HL-60 (cell line): ENCODE measurements around the gene TMEFF1.

Source experiments
- GABPA ChIP-seq: IDR thresholded peaks from 2 replicates; pipeline ENCODE4 v1.6.1; 2012; ENCODE audit warnings: low read depth
- POLR2AphosphoS5 ChIP-seq: IDR thresholded peaks from 2 replicates; pipeline ENCODE4 v1.6.1; 2012; ENCODE audit warnings: low read depth
- TF ChIP-seq, protein P1 (sequence below): IDR thresholded peaks from one replicate; pipeline ENCODE4 v1.5.1; 2011; ENCODE audit warnings: low read length, control low read depth, inconsistent platforms; ENCODE audit not compliant: insufficient read depth
- TF ChIP-seq, protein P2 (sequence below): IDR thresholded peaks from 2 replicates; pipeline ENCODE4 v1.6.1; 2012; ENCODE audit warnings: low read depth; ENCODE audit not compliant: insufficient replicate concordance

DNA sequence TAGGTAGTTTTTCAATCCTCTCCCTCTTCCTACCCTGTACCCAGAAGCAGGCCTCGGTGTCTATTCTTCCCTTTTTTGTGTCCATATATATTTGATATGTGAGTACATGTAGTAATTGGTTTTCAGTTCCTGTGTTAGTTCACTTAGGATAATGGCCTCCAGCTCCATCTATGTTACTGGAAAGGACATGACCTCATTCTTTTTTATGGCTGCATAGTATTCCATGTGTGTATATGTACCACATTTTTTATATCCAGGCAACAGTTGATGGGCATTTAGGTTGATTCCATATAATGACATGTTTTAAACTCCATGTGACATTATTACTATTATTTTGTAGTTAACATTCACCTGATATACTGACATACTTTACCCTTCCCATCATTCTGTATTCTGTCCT lies 154.0 kb downstream of the TMEFF1 start:
- TF ChIP-seq, protein P1, sequence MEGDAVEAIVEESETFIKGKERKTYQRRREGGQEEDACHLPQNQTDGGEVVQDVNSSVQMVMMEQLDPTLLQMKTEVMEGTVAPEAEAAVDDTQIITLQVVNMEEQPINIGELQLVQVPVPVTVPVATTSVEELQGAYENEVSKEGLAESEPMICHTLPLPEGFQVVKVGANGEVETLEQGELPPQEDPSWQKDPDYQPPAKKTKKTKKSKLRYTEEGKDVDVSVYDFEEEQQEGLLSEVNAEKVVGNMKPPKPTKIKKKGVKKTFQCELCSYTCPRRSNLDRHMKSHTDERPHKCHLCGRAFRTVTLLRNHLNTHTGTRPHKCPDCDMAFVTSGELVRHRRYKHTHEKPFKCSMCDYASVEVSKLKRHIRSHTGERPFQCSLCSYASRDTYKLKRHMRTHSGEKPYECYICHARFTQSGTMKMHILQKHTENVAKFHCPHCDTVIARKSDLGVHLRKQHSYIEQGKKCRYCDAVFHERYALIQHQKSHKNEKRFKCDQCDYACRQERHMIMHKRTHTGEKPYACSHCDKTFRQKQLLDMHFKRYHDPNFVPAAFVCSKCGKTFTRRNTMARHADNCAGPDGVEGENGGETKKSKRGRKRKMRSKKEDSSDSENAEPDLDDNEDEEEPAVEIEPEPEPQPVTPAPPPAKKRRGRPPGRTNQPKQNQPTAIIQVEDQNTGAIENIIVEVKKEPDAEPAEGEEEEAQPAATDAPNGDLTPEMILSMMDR, result no peak
- TF ChIP-seq GABPA, result no peak
- TF ChIP-seq, protein P2, sequence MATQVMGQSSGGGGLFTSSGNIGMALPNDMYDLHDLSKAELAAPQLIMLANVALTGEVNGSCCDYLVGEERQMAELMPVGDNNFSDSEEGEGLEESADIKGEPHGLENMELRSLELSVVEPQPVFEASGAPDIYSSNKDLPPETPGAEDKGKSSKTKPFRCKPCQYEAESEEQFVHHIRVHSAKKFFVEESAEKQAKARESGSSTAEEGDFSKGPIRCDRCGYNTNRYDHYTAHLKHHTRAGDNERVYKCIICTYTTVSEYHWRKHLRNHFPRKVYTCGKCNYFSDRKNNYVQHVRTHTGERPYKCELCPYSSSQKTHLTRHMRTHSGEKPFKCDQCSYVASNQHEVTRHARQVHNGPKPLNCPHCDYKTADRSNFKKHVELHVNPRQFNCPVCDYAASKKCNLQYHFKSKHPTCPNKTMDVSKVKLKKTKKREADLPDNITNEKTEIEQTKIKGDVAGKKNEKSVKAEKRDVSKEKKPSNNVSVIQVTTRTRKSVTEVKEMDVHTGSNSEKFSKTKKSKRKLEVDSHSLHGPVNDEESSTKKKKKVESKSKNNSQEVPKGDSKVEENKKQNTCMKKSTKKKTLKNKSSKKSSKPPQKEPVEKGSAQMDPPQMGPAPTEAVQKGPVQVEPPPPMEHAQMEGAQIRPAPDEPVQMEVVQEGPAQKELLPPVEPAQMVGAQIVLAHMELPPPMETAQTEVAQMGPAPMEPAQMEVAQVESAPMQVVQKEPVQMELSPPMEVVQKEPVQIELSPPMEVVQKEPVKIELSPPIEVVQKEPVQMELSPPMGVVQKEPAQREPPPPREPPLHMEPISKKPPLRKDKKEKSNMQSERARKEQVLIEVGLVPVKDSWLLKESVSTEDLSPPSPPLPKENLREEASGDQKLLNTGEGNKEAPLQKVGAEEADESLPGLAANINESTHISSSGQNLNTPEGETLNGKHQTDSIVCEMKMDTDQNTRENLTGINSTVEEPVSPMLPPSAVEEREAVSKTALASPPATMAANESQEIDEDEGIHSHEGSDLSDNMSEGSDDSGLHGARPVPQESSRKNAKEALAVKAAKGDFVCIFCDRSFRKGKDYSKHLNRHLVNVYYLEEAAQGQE, result no peak
- no peak for TF ChIP-seq POLR2AphosphoS5
